A549 (cell line): ENCODE measurements around the gene LGR4. TPM values are rescaled to one million over a fixed set of nuclear protein-coding genes. Genes with fewer than 3 reads are reported as not detected.

Experiments used
- ATAC-seq, 2 experiments: fragments of 200-7000 bp in 1 of 2; fragments of >200 bp in 1 of 2; cut with Nextera tagmentation in 1 of 2; cut with Tn5 transposase in 1 of 2; 3 replicates each; pipeline versions ENCODE4 v1.8.0 to v1.9.1; 2018 to 2020; ENCODE audit warnings: mild to moderate bottlenecking in 1 of 2, moderate library complexity in 1 of 2
- CTCF ChIA-PET: fragments of 300-600 bp; sonication (Branson Sonifier 250); formaldehyde crosslinking; extraction: SDS; loops from one replicate; lab custom pipeline; 2021; ENCODE audit warnings: antibody characterized with exemption, inconsistent platforms; lab: Yijun Ruan, JAX
- POLR2A ChIA-PET: fragments of 350-600 bp; formaldehyde crosslinking; extraction: SDS; loops from one replicate; lab custom pipeline; 2021; ENCODE audit warnings: antibody characterized with exemption, inconsistent platforms; lab: Yijun Ruan, JAX
- DNase-seq, 2 experiments: peaks; one replicate each; pipeline versions ENCODE4 v3.0.0 to v3.0.0-alpha.2; 2011 to 2016; ENCODE audit warnings: low read depth in 1 of 2, low spot score in 1 of 2
- FAIRE-seq: peaks from 2 replicates; lab custom pipeline; 2011; peaks lifted over from hg19 to GRCh38; lab: Jason Lieb, UNC
- H3K27ac ChIP-seq, 2 experiments: fragments of >200 bp; sonication (Bioruptor Twin); formaldehyde crosslinking; 3 replicates each; pipeline ENCODE4 v1.5.1; 2016 to 2017
- H3K4me1 ChIP-seq: fragments of >200 bp; sonication (Bioruptor Twin); formaldehyde crosslinking; 3 replicates; pipeline ENCODE4 v1.6.1; 2016
- H3K4me2 ChIP-seq: fragments of >200 bp; sonication (Bioruptor Twin); formaldehyde crosslinking; 3 replicates; pipeline ENCODE4 v1.6.1; 2016
- H3K4me3 ChIP-seq: fragments of >200 bp; sonication (Bioruptor Twin); formaldehyde crosslinking; 3 replicates; pipeline ENCODE4 v1.5.1; 2016
- H3K9me3 ChIP-seq: fragments of >200 bp; sonication (Bioruptor Twin); formaldehyde crosslinking; 3 replicates; pipeline ENCODE4 v1.6.1; 2016
- BHLHE40 ChIP-seq: IDR thresholded peaks from 2 replicates; pipeline ENCODE4 v1.6.1; 2012; ENCODE audit warnings: low read depth, low read length, inconsistent platforms
- CEBPB ChIP-seq, 2 experiments: fragments of >200 bp in 1 of 2; sonication (Bioruptor Twin) in 1 of 2; formaldehyde crosslinking in 1 of 2; IDR thresholded peaks; 2 replicates each; pipeline ENCODE4 v1.6.1; 2012 to 2016
- CHD2 ChIP-seq: fragments of 150-350 bp; IDR thresholded peaks from 2 replicates; pipeline ENCODE4 v1.6.1; 2014; ENCODE audit warnings: low read length; ENCODE audit not compliant: partially characterized antibody
- CTCF ChIP-seq: fragments of >200 bp; sonication (Bioruptor Twin); formaldehyde crosslinking; IDR thresholded peaks from 3 replicates; pipeline ENCODE4 v1.5.1; 2016
- E2F6 ChIP-seq: IDR thresholded peaks from 2 replicates; pipeline ENCODE4 v1.6.1; 2012; ENCODE audit warnings: low read depth, borderline replicate concordance
- HES2 ChIP-seq: fragments of >200 bp; sonication (Bioruptor Twin); formaldehyde crosslinking; IDR thresholded peaks from 2 replicates; pipeline ENCODE4 v1.6.1; 2016
- HOXB13 ChIP-seq: fragments of 250-450 bp; sonication (Bioruptor Pico); IDR thresholded peaks from 2 replicates; pipeline ENCODE4 v1.5.0; 2020; ENCODE audit warnings: low read depth, mild to moderate bottlenecking, moderate library complexity
- MAZ ChIP-seq: fragments of 150-350 bp; IDR thresholded peaks from 2 replicates; pipeline ENCODE4 v1.6.1; 2014; ENCODE audit warnings: antibody characterized with exemption, low read depth, low read length, borderline replicate concordance
- PBX3 ChIP-seq: IDR thresholded peaks from 2 replicates; pipeline ENCODE4 v1.6.1; 2012
- POLR2A ChIP-seq: IDR thresholded peaks from 2 replicates; pipeline ENCODE4 v1.6.1; 2012; ENCODE audit warnings: mild to moderate bottlenecking, low read length
- RAD21 ChIP-seq, 2 experiments: fragments of >200 bp in 1 of 2; sonication (Bioruptor Twin) in 1 of 2; formaldehyde crosslinking in 1 of 2; IDR thresholded peaks in 1 of 2; conservative IDR thresholded peaks in 1 of 2; 2 replicates in 1 of 2; 3 replicates in 1 of 2; pipeline ENCODE4 v1.6.1; 2012 to 2018; ENCODE audit warnings: inconsistent platforms in 1 of 2
- RARB ChIP-seq: fragments of 250-450 bp; sonication (Bioruptor Pico); IDR thresholded peaks from 2 replicates; pipeline ENCODE4 v1.8.0; 2021; ENCODE audit warnings: mild to moderate bottlenecking, moderate library complexity
- RCOR1 ChIP-seq: fragments of 150-350 bp; IDR thresholded peaks from 2 replicates; pipeline ENCODE4 v1.6.1; 2014; ENCODE audit warnings: antibody characterized with exemption, low read length, low read depth
- RNF2 ChIP-seq: fragments of 200-600 bp; sonication (generic); IDR thresholded peaks from 2 replicates; pipeline ENCODE4 v1.6.1; 2016; ENCODE audit warnings: low read depth, mild to moderate bottlenecking, antibody characterized with exemption, moderate library complexity, borderline replicate concordance
- SMC3 ChIP-seq: fragments of >200 bp; sonication (Bioruptor Twin); formaldehyde crosslinking; IDR thresholded peaks from 3 replicates; pipeline ENCODE4 v1.6.1; 2018; ENCODE audit warnings: inconsistent platforms
- SREBF2 ChIP-seq: fragments of 450-650 bp; IDR thresholded peaks from 2 replicates; pipeline ENCODE4 v1.6.1; 2014; ENCODE audit warnings: mild to moderate bottlenecking, moderate library complexity
- TFCP2L1 ChIP-seq: fragments of 250-450 bp; sonication (Bioruptor Pico); IDR thresholded peaks from 2 replicates; pipeline ENCODE4 v1.5.0; 2021; ENCODE audit warnings: mild to moderate bottlenecking
- WGBS: methylation state at CpG from one replicate; pipeline ENCODE4 v1.1.6; 2017; ENCODE audit errors: missing lambda C conversion rate; 5-methylcytosine and 5-hydroxymethylcytosine counted together
- polyA plus RNA-seq, 4 experiments: library from polyadenylated mRNA; depleted of rRNA in 3 of 4; stranded (reverse); fragments of >200 nt; fragmentation: RNase III in 1 of 4; extraction: RNeasy Plus Mini Kit Qiagen cat#74134 plus additional on column Dnase treatment in 1 of 4; gene quantifications; 2 replicates in 3 of 4; 3 replicates in 1 of 4; pipeline ENCODE4 v1.2.3, GENCODE V29; 2011 to 2017

LGR4 gene
- polyA plus RNA-seq, 2 of the 4 experiments (the other 2 are of a cell fraction) = 41.2 to 130 TPM

GRCh38 chr11:27497284-27497866, 24.8 kb upstream of the LGR4 start:
- peak; percentile 50 to 79; a peak in 4 of 6 replicates for ATAC-seq
- TF ChIP-seq RAD21 (conservative IDR thresholded peaks at IDR 0.05 in 1 of 2, IDR thresholded peaks at IDR 0.05 in 1 of 2) (peak; percentile 66 to 71; a peak in 4 of 5 replicates), BHLHE40 (no peak), CTCF (peak; percentile 80), SMC3 (peak; percentile 50; the same call in 2 of the 3 replicates)
- POLR2A ChIA-PET = no interaction called here
- no peak overlapping the region for H3K27ac ChIP-seq
- peak; percentile 67 for FAIRE-seq
- peaks cover 15% of the 10 kb centered on the region for H3K4me1 ChIP-seq
- H3K4me2 ChIP-seq = no peak overlapping the region
- H3K9me3 ChIP-seq = no peaks in the 10 kb centered on the region
- CTCF ChIA-PET = interaction anchor here (0.9 to 8.0 kb wide), 11 partner anchors 10 to 592 kb away, joined by 3 to 73 read pairs (median 3); partner anchors contain the start of gene LGR4
- peak in 1 of 2 experiments; percentile 33 for DNase-seq
- no peak overlapping the region for H3K4me3 ChIP-seq

- ChIA-PET POLR2A (no interaction called here), CTCF (interaction anchor here (0.6 to 8.0 kb wide), 14 partner anchors 14 to 1197 kb away, joined by 3 to 73 read pairs (median 4); no protein-coding TSS in a partner anchor)
- no peak for TF ChIP-seq RCOR1
- TF ChIP-seq PBX3 = no peak
- no peak for TF ChIP-seq MAZ
- no peak for TF ChIP-seq TFCP2L1 (CRISPR knock-in tag)
- no peak for TF ChIP-seq HES2
- no peak for TF ChIP-seq SREBF2
- TF ChIP-seq CHD2 = no peak
- TF ChIP-seq RARB (CRISPR knock-in tag) = no peak
- no peak for TF ChIP-seq E2F6
- no peak overlapping the region for H3K4me3 ChIP-seq
- H3K4me2 ChIP-seq = no peak overlapping the region
- no peak overlapping the region for H3K27ac ChIP-seq
- H3K4me1 ChIP-seq = peaks cover 15% of the 10 kb centered on the region
- WGBS = 86% methylated on average over 1 of the region's 1 CpG
- no peaks in the 10 kb centered on the region for H3K9me3 ChIP-seq
- no peak for ATAC-seq
- no peak for DNase-seq
- no peak for FAIRE-seq
Observed at GRCh38 chr11:27496461-27496860, 23.9 kb upstream of the LGR4 start.

GRCh38 chr11:27495710-27496300, 23.2 kb upstream of the LGR4 start:
- FAIRE-seq (no peak), ATAC-seq (no peak), DNase-seq (no peak)
- ChIA-PET POLR2A (no interaction called here), CTCF (interaction anchor here (0.6 to 8.0 kb wide), 10 partner anchors 12 to 1198 kb away, joined by 3 to 73 read pairs (median 4); no protein-coding TSS in a partner anchor)
- Histone ChIP-seq H3K9me3 (no peaks in the 10 kb centered on the region), H3K4me3 (no peak overlapping the region), H3K4me2 (no peak overlapping the region), H3K27ac (no peak overlapping the region), H3K4me1 (peaks cover 15% of the 10 kb centered on the region)
- TF ChIP-seq RNF2 (no peak), CEBPB (IDR thresholded peaks at IDR 0.05) (no peak), HES2 (no peak), HOXB13 (CRISPR knock-in tag) (no peak), POLR2A (no peak), CTCF (no peak)
- 97% methylated on average over 1 of the region's 1 CpG for WGBS
